Large intestine (tissue), 3 donors: ENCODE results near the gene SYT13. TPM values are rescaled to one million over a fixed set of nuclear protein-coding genes. Genes with fewer than 3 reads are reported as not detected.
A peak's percentile ranks its signal among the peaks of the same experiment; 100 is the strongest.
"Not testable (repeated sequence)": the region's sequence is repeated elsewhere in the genome, so short reads cannot be mapped to it uniquely, and the experiment has no call there.

ENCODE experiments used
- DNase-seq, 2 donors: peaks; one replicate each; pipeline versions ENCODE4 v3.0.0 to v3.0.0-alpha.2; 2013
- H3K27ac ChIP-seq: one replicate; pipeline ENCODE4 v1.5.1; 2013; ENCODE audit warnings: low read length
- H3K27me3 ChIP-seq: 2 replicates; pipeline ENCODE4 v1.6.1; 2013; ENCODE audit warnings: low read length; ENCODE audit not compliant: control insufficient read depth, insufficient read depth
- H3K36me3 ChIP-seq: 2 replicates; pipeline ENCODE4 v1.6.1; 2013; ENCODE audit warnings: low read length; ENCODE audit not compliant: control insufficient read depth, insufficient read depth
- H3K4me1 ChIP-seq: one replicate; pipeline ENCODE4 v1.6.1; 2013; ENCODE audit warnings: low read length; ENCODE audit not compliant: control insufficient read depth, insufficient read depth
- H3K4me3 ChIP-seq: one replicate; pipeline ENCODE4 v1.5.1; 2013; ENCODE audit warnings: low read length
- H3K9me3 ChIP-seq: one replicate; pipeline ENCODE4 v1.6.1; 2013; ENCODE audit warnings: mild to moderate bottlenecking, low read depth, low read length, moderate library complexity; ENCODE audit not compliant: control insufficient read depth
- WGBS: methylation state at CpG from one replicate; pipeline ENCODE4 v1.1.5; 2013; ENCODE audit warnings: low lambda C conversion rate; ENCODE audit not compliant: insufficient coverage; 5-methylcytosine and 5-hydroxymethylcytosine counted together
- polyA plus RNA-seq: library from polyadenylated mRNA; unstranded; fragments of 120-200 nt; gene quantifications from one replicate; pipeline ENCODE4 v1.2.1, GENCODE V29; 2013

The SYT13 gene
- polyA plus RNA-seq, 1 donor = 25.5 TPM

- WGBS = no CpG with 5 or more reads among the region's 3 CpGs
- H3K36me3 ChIP-seq = peaks cover 19% of the 10 kb centered on the region
- H3K27me3 ChIP-seq = no peaks in the 10 kb centered on the region
- peaks cover 4% of the 10 kb centered on the region for H3K4me1 ChIP-seq
- no peak overlapping the region for H3K27ac ChIP-seq
- H3K4me3 ChIP-seq = no peak overlapping the region
- no peaks in the 10 kb centered on the region for H3K9me3 ChIP-seq
- DNase-seq = no peak
Measured at GRCh38 chr11:45250035-45250718, 36.0 kb downstream of the SYT13 start.

GRCh38 chr11:45249372-45249771 is 36.8 kb downstream of the SYT13 start:
- no CpG with 5 or more reads among the region's 1 CpG for WGBS
- peaks cover 17% of the 10 kb centered on the region for H3K36me3 ChIP-seq
- H3K27me3 ChIP-seq = not testable (repeated sequence)

GRCh38 chr11:45248501-45249011 is 37.6 kb downstream of the SYT13 start:
- DNase-seq = no peak
- no CpG with 5 or more reads among the region's 2 CpGs for WGBS

More at GRCh38 chr11:45249372-45249771, 36.8 kb downstream of the SYT13 start:
- not testable (repeated sequence) for H3K9me3 ChIP-seq, H3K27ac ChIP-seq, DNase-seq, H3K4me3 ChIP-seq
- peaks cover 10% of the 10 kb centered on the region for H3K4me1 ChIP-seq

GRCh38 chr11:45247433-45247832 is 38.7 kb downstream of the SYT13 start:
- H3K4me1 ChIP-seq = peaks cover 12% of the 10 kb centered on the region
- no peaks in the 10 kb centered on the region for H3K27me3 ChIP-seq
- H3K9me3 ChIP-seq = no peaks in the 10 kb centered on the region
- WGBS = no CpG with 5 or more reads among the region's 2 CpGs
- no peak for DNase-seq
- H3K27ac ChIP-seq = no peak overlapping the region
- H3K4me3 ChIP-seq = no peak overlapping the region
- H3K36me3 ChIP-seq = peaks cover 9% of the 10 kb centered on the region

More at GRCh38 chr11:45248501-45249011, 37.6 kb downstream of the SYT13 start:
- Histone ChIP-seq H3K27ac (no peak overlapping the region), H3K27me3 (no peaks in the 10 kb centered on the region), H3K9me3 (no peaks in the 10 kb centered on the region), H3K4me1 (peaks cover 12% of the 10 kb centered on the region), H3K4me3 (no peak overlapping the region), H3K36me3 (peaks cover 17% of the 10 kb centered on the region)

GRCh38 chr11:45246241-45246640 is 39.9 kb downstream of the SYT13 start:
- Histone ChIP-seq H3K27ac (no peak overlapping the region), H3K4me1 (peaks cover 12% of the 10 kb centered on the region), H3K27me3 (no peaks in the 10 kb centered on the region), H3K4me3 (no peak overlapping the region), H3K9me3 (no peaks in the 10 kb centered on the region), H3K36me3 (peaks cover 5% of the 10 kb centered on the region)
- no peak for DNase-seq
- WGBS = no CpG with 5 or more reads among the region's 8 CpGs

- Histone ChIP-seq H3K4me1 (peaks cover 12% of the 10 kb centered on the region), H3K27me3 (no peaks in the 10 kb centered on the region), H3K27ac (peak overlapping the region; percentile 42), H3K9me3 (no peaks in the 10 kb centered on the region), H3K4me3 (no peak overlapping the region), H3K36me3 (peaks cover 2% of the 10 kb centered on the region)
- peak; percentile 40 to 78 for DNase-seq
- 8% methylated on average over 1 of the region's 8 CpGs for WGBS
Measured at GRCh38 chr11:45245218-45246045, 40.7 kb downstream of the SYT13 start.

GRCh38 chr11:45243967-45244366 is 42.2 kb downstream of the SYT13 start:
- no peak overlapping the region for H3K27ac ChIP-seq
- no peak overlapping the region for H3K4me3 ChIP-seq
- H3K4me1 ChIP-seq = peaks cover 12% of the 10 kb centered on the region
- no CpG with 5 or more reads among the region's 12 CpGs for WGBS
- H3K36me3 ChIP-seq = peaks cover 2% of the 10 kb centered on the region
- H3K9me3 ChIP-seq = no peaks in the 10 kb centered on the region
- no peak for DNase-seq
- H3K27me3 ChIP-seq = no peaks in the 10 kb centered on the region

- WGBS = no CpG with 5 or more reads among the region's 1 CpG
- H3K4me1 ChIP-seq = peaks cover 6% of the 10 kb centered on the region
- DNase-seq = no peak
- H3K4me3 ChIP-seq = no peak overlapping the region
- no peaks in the 10 kb centered on the region for H3K9me3 ChIP-seq
- H3K36me3 ChIP-seq = peaks cover 2% of the 10 kb centered on the region
- peaks cover 2% of the 10 kb centered on the region for H3K27me3 ChIP-seq
- no peak overlapping the region for H3K27ac ChIP-seq
Measured at GRCh38 chr11:45239733-45240132, 46.4 kb downstream of the SYT13 start.

GRCh38 chr11:45238724-45239123 is 47.4 kb downstream of the SYT13 start:
- Histone ChIP-seq H3K4me1 (no peaks in the 10 kb centered on the region), H3K4me3 (no peak overlapping the region), H3K27ac (no peak overlapping the region), H3K9me3 (no peaks in the 10 kb centered on the region), H3K27me3 (peaks cover 2% of the 10 kb centered on the region), H3K36me3 (no peaks in the 10 kb centered on the region)
- no peak for DNase-seq
- no CpG with 5 or more reads among the region's 3 CpGs for WGBS

- Histone ChIP-seq H3K27me3 (peaks cover 2% of the 10 kb centered on the region), H3K4me1 (no peaks in the 10 kb centered on the region), H3K4me3 (no peak overlapping the region), H3K9me3 (no peaks in the 10 kb centered on the region), H3K27ac (no peak overlapping the region), H3K36me3 (no peaks in the 10 kb centered on the region)
- WGBS = no CpG with 5 or more reads among the region's 4 CpGs
- DNase-seq = no peak
Measured at GRCh38 chr11:45237711-45238315, 48.3 kb downstream of the SYT13 start.
